Adrenal gland (tissue), 19 donors: ENCODE data around the gene MEPCE. TPM values are rescaled to one million over a fixed set of nuclear protein-coding genes. Genes with fewer than 3 reads are reported as not detected.
"Not testable (repeated sequence)": the region's sequence is repeated elsewhere in the genome, so short reads cannot be mapped to it uniquely, and the experiment has no call there.

Experiments used
- DNase-seq, 7 donors: peaks; one replicate each; pipeline ENCODE4 v3.0.0-alpha.2; 2019 to 2020
- H3K27ac ChIP-seq, 5 donors: fragments of 200-600 bp; sonication (generic) in 4 of 5; 1 replicate in 3 of 5; 2 replicates in 2 of 5; pipeline versions ENCODE4 v1.5.1 to v1.8.0; 2016 to 2020; ENCODE audit warnings: mild to moderate bottlenecking in 1 of 5
- H3K27me3 ChIP-seq: fragments of 200-600 bp; 2 replicates; pipeline ENCODE4 v1.8.0; 2021
- H3K36me3 ChIP-seq, 2 donors: fragments of 200-600 bp; replicated peaks in 1 of 2; 1 replicate in 1 of 2; 2 replicates in 1 of 2; pipeline versions ENCODE4 v1.5.1 to v1.8.0; 2018 to 2022
- H3K4me1 ChIP-seq, 2 donors: fragments of 200-600 bp; replicated peaks in 1 of 2; 1 replicate in 1 of 2; 2 replicates in 1 of 2; pipeline versions ENCODE4 v1.5.1 to v1.8.0; 2018 to 2021
- H3K4me3 ChIP-seq, 4 donors: fragments of 200-600 bp; sonication (generic) in 3 of 4; one replicate each; pipeline ENCODE4 v1.5.1; 2016 to 2018
- H3K9me3 ChIP-seq, 3 donors: fragments of 200-600 bp; sonication (generic) in 1 of 3; replicated peaks in 1 of 3; 1 replicate in 2 of 3; 2 replicates in 1 of 3; pipeline versions ENCODE4 v1.5.1 to v1.8.0; 2016 to 2021
- POLR2A ChIP-seq, 2 donors: fragments of 450-650 bp; IDR thresholded peaks; one replicate each; pipeline ENCODE4 v1.6.1; 2017; ENCODE audit warnings: antibody characterized with exemption in 2 of 2, mild to moderate bottlenecking in 2 of 2, moderate library complexity in 1 of 2
- WGBS, 4 donors: extraction: QIAGEN DNeasy Blood & Tissue Kit in 2 of 4; methylation state at CpG; one replicate each; pipeline versions ENCODE4 v1.1.5 to v1.1.7; 2013 to 2017; 5-methylcytosine and 5-hydroxymethylcytosine counted together
- intact Hi-C, 2 donors: fragments of 100-400 bp; cut with DNase I; formaldehyde crosslinking; loops; one replicate each; pipeline versions ENCODE4 v1.14.1 to v1.15.0; 2022 to 2023
- long read RNA-seq, 10 donors: library from polyadenylated mRNA in 3 of 10; unstranded in 2 of 10; stranded (forward) in 1 of 10; transcript quantifications; one replicate each; pipeline ENCODE4 v2.0.0 and lab custom pipeline, GENCODE V29; 2021 to 2026
- polyA plus RNA-seq, 3 donors: library from polyadenylated mRNA; stranded (reverse); fragments of 200-250 nt in 2 of 3; fragments of 350-450 nt in 1 of 3; fragmentation: Illumina TruSeq in 1 of 3; extraction: RNeasy Lipid Tissue Mini Kit (QIAGEN cat#74804) in 1 of 3; gene quantifications; one replicate each; pipeline ENCODE4 v1.2.3, GENCODE V29; 2013 to 2014
- total RNA-seq, 9 donors: library from RNA; depleted of rRNA in 4 of 9; stranded (reverse); fragments of >200 nt in 4 of 9; fragments of 120-200 nt in 1 of 9; fragmentation: NEBNext Ultra II Directional in 1 of 9; extraction: Animal tissue kit (Norgen Biotek cat#: 25700) in 1 of 9; gene quantifications; one replicate each; pipeline versions ENCODE4 v1.1.0 to v1.2.4, GENCODE V29; 2013 to 2023
- TF ChIP-seq, protein P1 (sequence below), 6 experiments: fragments of 450-650 bp in 4 of 6; fragments of 200-600 bp in 2 of 6; sonication (generic) in 1 of 6; IDR thresholded peaks; 1 replicate in 5 of 6; 2 replicates in 1 of 6; pipeline versions ENCODE4 v1.5.1 to v1.8.0; 2016 to 2021; ENCODE audit warnings: antibody characterized with exemption in 6 of 6, mild to moderate bottlenecking in 2 of 6, moderate library complexity in 1 of 6
- donor health status: healthy with polysubstance abuse.
- donor health status: Bipolar disorder and iron deficiency.
- donor health status: DM: yes; HTN: yes; CAD: no.
- donor health status: DM: no; HTN: no; CAD: no.
- donor health status: DM: no; HTN: no; CAD: no.
- donor health status: DM: yes; HTN: yes; CAD: no.

Gene MEPCE, protein sequence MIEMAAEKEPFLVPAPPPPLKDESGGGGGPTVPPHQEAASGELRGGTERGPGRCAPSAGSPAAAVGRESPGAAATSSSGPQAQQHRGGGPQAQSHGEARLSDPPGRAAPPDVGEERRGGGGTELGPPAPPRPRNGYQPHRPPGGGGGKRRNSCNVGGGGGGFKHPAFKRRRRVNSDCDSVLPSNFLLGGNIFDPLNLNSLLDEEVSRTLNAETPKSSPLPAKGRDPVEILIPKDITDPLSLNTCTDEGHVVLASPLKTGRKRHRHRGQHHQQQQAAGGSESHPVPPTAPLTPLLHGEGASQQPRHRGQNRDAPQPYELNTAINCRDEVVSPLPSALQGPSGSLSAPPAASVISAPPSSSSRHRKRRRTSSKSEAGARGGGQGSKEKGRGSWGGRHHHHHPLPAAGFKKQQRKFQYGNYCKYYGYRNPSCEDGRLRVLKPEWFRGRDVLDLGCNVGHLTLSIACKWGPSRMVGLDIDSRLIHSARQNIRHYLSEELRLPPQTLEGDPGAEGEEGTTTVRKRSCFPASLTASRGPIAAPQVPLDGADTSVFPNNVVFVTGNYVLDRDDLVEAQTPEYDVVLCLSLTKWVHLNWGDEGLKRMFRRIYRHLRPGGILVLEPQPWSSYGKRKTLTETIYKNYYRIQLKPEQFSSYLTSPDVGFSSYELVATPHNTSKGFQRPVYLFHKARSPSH
- 10 to 100 TPM; 24.8 to 76.8 (median 52.0) TPM for total RNA-seq
- 10 to 100 TPM; 36.7 to 54.6 (median 47.9) TPM for polyA plus RNA-seq
- long read RNA-seq, donor 1, transcript MEPCE-201 (4 exons, 3,030 nt), result major isoform, 20 of 38 reads
- long read RNA-seq, donor 1, partial matches to known transcripts, result 18 of 38 reads
- long read RNA-seq, donor 1, other reads (novel, unspliced or antisense), result 0 of 38 reads
- long read RNA-seq, donor 2, transcript MEPCE-201 (4 exons, 3,030 nt), result major isoform, 18 of 30 reads
- long read RNA-seq, donor 2, partial matches to known transcripts, result 12 of 30 reads
- long read RNA-seq, donor 2, other reads (novel, unspliced or antisense), result 0 of 30 reads
- long read RNA-seq, donor 3, transcript MEPCE-201 (4 exons, 3,030 nt), result major isoform, 9 of 16 reads
- long read RNA-seq, donor 3, partial matches to known transcripts, result 7 of 16 reads
- long read RNA-seq, donor 3, other reads (novel, unspliced or antisense), result 0 of 16 reads
- long read RNA-seq, donor 4, partial matches to known transcripts, result 5 of 12 reads
- long read RNA-seq, donor 4, other reads (novel, unspliced or antisense), result 5 of 12 reads
- long read RNA-seq, donor 5, transcript MEPCE-201 (4 exons, 3,030 nt), result major isoform, 51 of 64 reads
- long read RNA-seq, donor 5, partial matches to known transcripts, result 0 of 64 reads
- long read RNA-seq, donor 5, other reads (novel, unspliced or antisense), result 11 of 64 reads
- long read RNA-seq, donor 6, partial matches to known transcripts, result 2 of 7 reads
- long read RNA-seq, donor 6, other reads (novel, unspliced or antisense), result 2 of 7 reads
- long read RNA-seq, donor 7, transcript MEPCE-201 (4 exons, 3,030 nt), result major isoform, 5 of 17 reads
- long read RNA-seq, donor 7, partial matches to known transcripts, result 12 of 17 reads
- long read RNA-seq, donor 7, other reads (novel, unspliced or antisense), result 0 of 17 reads
- long read RNA-seq, donor 8, transcript MEPCE-201 (4 exons, 3,030 nt), result major isoform, 22 of 37 reads
- long read RNA-seq, donor 8, partial matches to known transcripts, result 15 of 37 reads
- long read RNA-seq, donor 8, other reads (novel, unspliced or antisense), result 0 of 37 reads
- long read RNA-seq, donor 9, transcript MEPCE-201 (4 exons, 3,030 nt), result major isoform, 7 of 7 reads
- long read RNA-seq, donor 9, partial matches to known transcripts, result 0 of 7 reads
- long read RNA-seq, donor 9, other reads (novel, unspliced or antisense), result 0 of 7 reads
- long read RNA-seq, donor 10, partial matches to known transcripts, result 7 of 8 reads
- long read RNA-seq, donor 10, other reads (novel, unspliced or antisense), result 0 of 8 reads

DNA sequence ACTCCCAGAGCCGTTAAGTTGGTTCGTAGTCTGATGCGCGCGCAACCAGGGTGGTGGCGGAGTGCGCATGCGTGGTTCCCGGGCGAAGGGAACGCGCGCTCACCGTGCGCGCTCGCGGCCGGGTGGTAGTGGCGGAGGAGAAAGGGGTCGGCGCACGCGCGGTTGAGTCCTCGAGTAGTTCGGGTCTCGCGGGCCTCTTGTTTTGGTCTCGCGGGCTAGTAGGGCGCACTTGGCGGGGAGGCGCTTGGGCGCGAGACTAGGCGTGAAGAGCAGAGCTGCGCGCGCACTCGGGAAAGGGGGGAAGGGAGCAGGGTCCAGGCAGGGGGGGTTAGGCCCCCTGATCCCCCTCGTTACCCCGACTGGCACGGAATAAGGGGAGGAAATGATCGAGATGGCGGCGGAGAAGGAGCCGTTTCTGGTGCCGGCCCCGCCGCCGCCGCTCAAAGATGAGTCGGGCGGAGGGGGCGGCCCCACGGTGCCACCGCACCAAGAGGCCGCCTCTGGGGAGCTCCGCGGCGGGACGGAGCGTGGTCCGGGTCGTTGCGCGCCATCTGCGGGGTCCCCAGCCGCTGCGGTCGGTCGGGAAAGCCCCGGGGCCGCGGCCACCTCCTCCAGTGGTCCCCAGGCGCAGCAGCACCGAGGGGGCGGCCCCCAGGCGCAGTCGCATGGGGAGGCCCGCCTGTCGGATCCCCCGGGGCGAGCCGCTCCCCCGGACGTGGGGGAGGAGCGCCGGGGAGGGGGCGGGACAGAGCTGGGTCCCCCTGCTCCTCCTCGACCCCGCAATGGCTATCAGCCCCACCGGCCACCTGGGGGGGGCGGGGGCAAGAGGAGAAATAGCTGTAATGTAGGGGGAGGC lies at the start of gene MEPCE:
TSS of gene MEPCE (plus strand) at position 195 of the 856 bp plus-strand sequence. CDS start at position 383, 188 bp downstream.
- peaks cover 0 to 28% of the 10 kb centered on the region in 2 donors for H3K36me3 ChIP-seq
- WGBS, 4 donors, result 0 to 1% (median 0%) methylated on average over 1 to 95 of the region's 95 CpGs
- H3K4me1 ChIP-seq, result peaks cover 22 to 50% of the 10 kb centered on the region in 2 donors
- TF ChIP-seq, protein P1, sequence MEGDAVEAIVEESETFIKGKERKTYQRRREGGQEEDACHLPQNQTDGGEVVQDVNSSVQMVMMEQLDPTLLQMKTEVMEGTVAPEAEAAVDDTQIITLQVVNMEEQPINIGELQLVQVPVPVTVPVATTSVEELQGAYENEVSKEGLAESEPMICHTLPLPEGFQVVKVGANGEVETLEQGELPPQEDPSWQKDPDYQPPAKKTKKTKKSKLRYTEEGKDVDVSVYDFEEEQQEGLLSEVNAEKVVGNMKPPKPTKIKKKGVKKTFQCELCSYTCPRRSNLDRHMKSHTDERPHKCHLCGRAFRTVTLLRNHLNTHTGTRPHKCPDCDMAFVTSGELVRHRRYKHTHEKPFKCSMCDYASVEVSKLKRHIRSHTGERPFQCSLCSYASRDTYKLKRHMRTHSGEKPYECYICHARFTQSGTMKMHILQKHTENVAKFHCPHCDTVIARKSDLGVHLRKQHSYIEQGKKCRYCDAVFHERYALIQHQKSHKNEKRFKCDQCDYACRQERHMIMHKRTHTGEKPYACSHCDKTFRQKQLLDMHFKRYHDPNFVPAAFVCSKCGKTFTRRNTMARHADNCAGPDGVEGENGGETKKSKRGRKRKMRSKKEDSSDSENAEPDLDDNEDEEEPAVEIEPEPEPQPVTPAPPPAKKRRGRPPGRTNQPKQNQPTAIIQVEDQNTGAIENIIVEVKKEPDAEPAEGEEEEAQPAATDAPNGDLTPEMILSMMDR (IDR thresholded peaks at IDR 0.05), result no peak
- TF ChIP-seq POLR2A (IDR thresholded peaks at IDR 0.05), result peak; percentile 45 to 51
- H3K27ac ChIP-seq, result peak within 1 kb of the TSS; percentile 95 to 100 (median 98)
- intact Hi-C loops, result no loop called here
- H3K27me3 ChIP-seq, result no peaks in the 10 kb centered on the region
- peak within 1 kb of the TSS; percentile 86 to 99 (median 96) for H3K4me3 ChIP-seq
- H3K9me3 ChIP-seq, result no peaks in the 10 kb centered on the region
- peak; percentile 95 to 99 (median 97) for DNase-seq

DNA sequence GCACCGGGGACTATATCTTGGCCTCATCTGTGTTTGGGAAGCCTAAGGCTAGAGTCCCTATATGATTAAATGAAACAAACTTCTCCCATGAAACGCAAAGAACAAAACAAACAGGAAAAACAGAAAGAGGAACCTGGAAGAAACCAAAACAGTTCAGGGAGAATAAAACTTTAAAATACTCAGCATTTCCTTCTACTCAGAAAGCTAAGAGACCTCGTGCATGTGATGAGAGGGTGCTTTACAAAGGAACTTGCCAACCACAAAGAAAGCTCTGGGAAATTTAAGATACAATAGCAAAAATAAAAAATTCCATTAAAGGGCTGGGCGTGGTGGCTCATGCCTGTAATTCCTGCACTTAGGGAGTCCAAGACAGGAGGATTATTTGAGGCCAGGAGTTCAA lies 49.4 kb upstream of the MEPCE start:
- DNase-seq, result no peak
- no peaks in the 10 kb centered on the region for H3K9me3 ChIP-seq
- TF ChIP-seq, protein P1 (IDR thresholded peaks at IDR 0.05), result no peak
- TF ChIP-seq POLR2A (IDR thresholded peaks at IDR 0.05), result no peak
- H3K4me1 ChIP-seq, result peaks cover 0 to 8% of the 10 kb centered on the region in 2 donors
- H3K4me3 ChIP-seq, result no peak overlapping the region
- intact Hi-C loops, result no loop called here
- no peaks in the 10 kb centered on the region for H3K27me3 ChIP-seq
- WGBS, 4 donors, result 64 to 79% (median 77%) methylated on average over 4 of the region's 4 CpGs
- H3K27ac ChIP-seq, result peak overlapping the region in 2 of 5 donors; percentile 53 to 54
- no peaks in the 10 kb centered on the region for H3K36me3 ChIP-seq

DNA sequence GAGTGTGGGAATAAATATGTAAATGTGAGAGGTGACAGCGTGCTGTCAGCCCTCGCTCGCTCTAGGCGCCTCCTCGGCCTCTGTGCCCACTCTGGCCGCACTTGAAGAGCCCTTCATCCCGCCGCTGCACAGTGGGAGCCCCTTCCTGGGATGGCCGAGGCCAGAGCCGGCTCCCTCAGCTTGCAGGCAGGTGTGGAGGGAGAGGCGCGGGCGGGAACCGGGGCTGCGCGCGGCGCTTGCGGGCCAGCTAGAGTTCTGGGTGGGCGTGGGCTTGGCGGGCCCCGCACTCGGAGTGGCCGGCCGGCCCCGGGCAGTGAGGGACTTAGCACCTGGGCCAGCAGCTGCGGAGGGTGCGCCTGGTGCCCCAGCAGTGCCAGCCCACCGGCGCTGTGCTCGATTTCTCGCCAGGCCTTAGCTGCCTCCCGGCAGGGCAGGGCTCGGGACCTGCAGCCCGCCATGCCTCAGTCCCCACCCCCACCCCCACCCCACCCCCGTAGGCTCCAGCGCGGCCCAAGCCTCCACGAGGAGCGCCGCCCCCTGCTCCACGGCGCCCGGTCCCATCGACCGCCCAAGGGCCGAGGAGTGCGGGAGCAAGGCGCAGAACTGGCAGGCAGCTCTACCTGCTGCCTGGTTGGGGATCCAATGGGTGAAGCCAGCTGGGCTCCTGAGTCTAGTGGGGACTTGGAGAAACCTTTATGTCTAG lies 47.9 kb upstream of the MEPCE start:
- H3K36me3 ChIP-seq, H3K9me3 ChIP-seq, H3K27me3 ChIP-seq, intact Hi-C loops, H3K4me1 ChIP-seq, H3K27ac ChIP-seq, H3K4me3 ChIP-seq, DNase-seq: not testable (repeated sequence)
- WGBS, 4 donors, result 78 to 93% (median 85%) methylated on average over 28 to 49 of the region's 49 CpGs

DNA sequence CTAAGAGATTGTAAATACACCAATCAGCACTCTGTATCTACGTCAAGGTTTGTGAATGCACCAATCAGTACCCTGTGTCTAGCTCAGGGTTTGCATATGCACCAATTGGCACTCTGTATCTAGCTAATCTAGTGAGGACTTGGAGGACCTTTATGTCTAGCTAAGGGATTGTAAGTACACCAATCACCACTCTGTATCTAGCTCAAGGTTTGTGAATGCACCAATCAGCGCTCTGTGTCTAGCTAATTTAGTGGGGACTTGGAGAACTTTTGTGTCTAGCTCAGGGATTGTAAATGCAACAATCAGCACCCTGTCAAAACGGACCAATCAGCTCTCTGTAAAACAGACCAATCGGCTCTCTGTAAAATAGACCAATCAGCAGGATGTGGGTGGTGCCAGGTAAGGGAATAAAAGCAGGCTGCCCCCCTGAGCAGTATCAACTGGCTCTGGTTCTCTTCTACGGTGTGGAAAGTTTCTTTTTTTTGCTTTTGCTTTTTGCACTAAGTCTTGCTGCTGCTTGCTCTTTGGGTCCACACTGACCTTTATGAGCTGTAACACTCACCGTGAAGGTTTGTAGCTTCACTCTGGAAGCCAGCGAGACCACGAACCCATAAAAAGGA lies 47.3 kb upstream of the MEPCE start:
- H3K4me3 ChIP-seq, H3K27me3 ChIP-seq, H3K9me3 ChIP-seq, H3K4me1 ChIP-seq, DNase-seq, intact Hi-C loops, H3K36me3 ChIP-seq: not testable (repeated sequence)
- peak overlapping the region in 1 of 5 donors; percentile 52 for H3K27ac ChIP-seq
- WGBS, 4 donors, result 72 to 94% (median 77%) methylated on average over 8 of the region's 8 CpGs
